HG03342 (cell line): Measurements from ENCODE around the gene SLC15A5.

Source experiments
- ATAC-seq: cut with Tn5 transposase; IDR thresholded peaks from one replicate; pipeline ENCODE4 v1.9.1; 2021; ENCODE audit warnings: mild to moderate bottlenecking, moderate library complexity; ENCODE audit not compliant: unreplicated experiment

The SLC15A5 gene, protein sequence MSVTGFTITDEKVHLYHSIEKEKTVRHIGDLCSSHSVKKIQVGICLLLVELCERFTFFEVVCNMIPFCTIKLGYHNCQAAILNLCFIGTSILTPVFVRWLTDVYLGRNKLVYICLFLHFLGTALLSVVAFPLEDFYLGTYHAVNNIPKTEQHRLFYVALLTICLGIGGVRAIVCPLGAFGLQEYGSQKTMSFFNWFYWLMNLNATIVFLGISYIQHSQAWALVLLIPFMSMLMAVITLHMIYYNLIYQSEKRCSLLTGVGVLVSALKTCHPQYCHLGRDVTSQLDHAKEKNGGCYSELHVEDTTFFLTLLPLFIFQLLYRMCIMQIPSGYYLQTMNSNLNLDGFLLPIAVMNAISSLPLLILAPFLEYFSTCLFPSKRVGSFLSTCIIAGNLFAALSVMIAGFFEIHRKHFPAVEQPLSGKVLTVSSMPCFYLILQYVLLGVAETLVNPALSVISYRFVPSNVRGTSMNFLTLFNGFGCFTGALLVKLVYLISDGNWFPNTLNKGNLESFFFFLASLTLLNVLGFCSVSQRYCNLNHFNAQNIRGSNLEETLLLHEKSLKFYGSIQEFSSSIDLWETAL

DNA sequence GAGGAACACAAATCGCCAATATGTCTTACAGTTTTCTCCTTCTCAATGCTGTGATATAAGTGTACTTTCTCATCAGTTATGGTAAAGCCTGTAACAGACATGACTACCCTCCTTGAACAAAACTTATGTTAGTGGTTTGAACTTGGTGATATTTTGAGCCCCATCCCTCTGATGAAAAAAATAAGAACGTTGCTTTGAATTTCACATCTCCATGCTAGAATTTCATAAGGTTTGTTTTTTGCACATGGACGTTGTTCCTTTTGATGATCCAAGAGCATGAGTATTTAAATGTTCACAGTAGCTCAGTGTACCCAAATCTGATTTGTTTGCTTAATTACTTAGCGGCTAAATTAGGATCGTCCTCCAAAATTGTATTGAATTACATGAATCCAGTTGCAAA, at the start of gene SLC15A5:
Gene SLC15A5, minus strand, starts transcription at position 101 of the 400 bp plus-strand sequence. Its CDS starts 0 bp downstream, at position 101.
- no peak for ATAC-seq

DNA sequence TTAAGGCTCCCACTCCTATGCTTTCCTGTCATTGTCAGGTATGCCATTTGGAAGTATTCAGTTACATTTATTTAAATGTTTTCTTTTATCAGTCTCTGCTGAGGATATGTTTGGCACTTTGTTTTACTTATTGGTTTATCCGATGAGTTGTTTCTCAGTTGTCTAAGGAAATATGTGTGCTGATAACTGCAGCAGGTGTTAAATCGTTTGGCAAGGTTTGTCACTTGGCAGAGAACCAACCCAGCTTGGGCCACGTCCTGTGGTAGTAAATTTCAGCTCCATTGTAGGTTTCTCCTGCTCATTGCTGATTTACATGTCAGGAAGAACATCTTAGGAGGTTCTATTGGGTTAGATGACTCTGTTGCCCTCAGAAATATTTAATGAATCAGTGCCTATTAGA, 47.9 kb upstream of the SLC15A5 start:
- no peak for ATAC-seq

DNA sequence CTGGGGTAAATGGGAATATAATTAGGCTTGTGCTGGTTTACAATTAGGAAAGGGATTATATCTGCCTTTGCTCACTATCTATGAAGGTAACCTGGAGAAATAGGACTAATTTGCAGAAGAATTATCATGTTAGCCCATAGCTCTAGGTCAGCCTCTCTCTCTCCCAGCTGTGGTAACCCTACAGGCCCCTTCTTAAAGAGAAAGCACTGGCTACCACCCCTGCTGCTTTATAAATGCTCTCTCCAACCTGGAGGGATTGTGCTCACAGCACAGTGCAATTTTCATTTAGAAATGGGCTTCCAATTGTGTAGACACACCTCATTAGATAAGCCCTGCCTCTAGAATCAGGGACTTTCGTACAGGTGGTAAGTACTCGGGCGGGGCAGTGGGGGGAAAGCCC, 47.3 kb upstream of the SLC15A5 start:
- ATAC-seq: no peak

DNA sequence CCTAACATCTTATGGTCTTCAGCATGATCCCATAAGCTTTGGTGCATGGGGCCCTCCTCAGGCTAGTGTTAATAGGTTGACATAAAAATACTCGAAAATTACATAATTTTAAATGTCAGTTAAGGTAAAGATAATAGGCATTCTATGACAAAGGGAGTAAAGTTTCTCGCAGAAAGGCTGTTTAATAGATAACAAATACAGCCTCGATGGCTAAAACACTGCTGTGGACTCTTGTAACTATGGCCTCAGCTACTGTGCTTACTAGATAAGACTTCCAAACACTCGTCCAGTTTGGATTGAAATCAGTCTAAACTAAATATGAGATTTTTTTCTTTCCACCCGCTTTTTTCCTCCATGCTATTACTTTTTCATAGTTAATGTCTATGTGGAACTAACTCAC, 46.8 kb upstream of the SLC15A5 start:
- ATAC-seq: no peak

DNA sequence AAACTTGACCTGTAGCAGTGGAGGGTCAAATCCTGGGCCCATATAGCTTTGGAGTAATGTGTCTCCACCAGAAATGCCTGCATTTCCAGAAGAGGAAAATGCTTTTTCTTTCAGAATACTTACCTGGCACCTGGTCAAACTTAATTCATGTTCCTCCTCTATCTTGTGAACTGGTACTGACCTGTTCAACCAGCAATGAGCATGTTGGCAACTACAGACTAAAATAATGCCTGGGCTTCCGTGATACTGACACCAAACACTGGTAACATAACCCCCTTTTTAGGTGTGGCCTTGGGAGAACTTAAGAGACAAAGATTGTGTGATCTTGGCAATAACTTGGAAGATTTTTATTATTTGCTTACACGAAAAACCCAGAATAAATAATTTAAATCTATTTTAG, 46.2 kb upstream of the SLC15A5 start:
- no peak for ATAC-seq

DNA sequence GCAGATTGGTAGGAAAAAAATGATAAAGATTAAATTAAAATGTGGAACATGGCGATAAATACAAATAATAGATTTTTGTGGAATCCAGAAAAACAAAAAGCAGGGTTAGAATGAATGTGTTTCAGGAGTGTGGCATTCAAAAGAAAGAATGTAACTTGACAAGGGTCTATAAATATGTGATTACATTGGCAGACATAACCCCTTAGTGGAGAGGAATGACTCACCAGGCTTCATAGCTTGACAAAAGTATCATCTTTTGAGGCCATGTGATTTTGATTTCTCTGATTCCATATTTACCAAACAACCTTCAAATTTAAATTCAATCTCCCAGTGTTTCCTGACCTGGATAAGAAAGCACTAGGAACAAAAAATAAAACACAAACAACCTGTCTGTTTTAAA, 45.5 kb upstream of the SLC15A5 start:
- no peak for ATAC-seq

DNA sequence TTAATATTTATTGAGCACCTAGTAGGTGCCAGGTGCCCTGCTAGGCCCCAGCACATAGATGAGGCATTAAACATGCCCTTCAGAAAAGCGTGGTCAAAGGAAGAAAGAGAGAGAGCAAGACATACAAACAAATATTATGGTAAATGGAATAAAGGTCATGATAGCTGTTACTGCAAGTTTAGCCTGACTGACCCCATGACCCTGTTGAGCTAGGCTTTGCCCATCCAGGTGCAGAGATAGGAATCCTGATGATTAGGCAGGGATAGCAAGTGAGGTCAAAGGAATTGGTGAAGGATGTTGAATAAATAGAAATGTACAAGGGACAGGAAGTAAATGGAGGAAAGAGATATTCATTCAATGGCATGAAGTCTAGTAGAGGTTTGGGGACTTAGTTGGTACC, 33.4 kb upstream of the SLC15A5 start:
- no peak for ATAC-seq

DNA sequence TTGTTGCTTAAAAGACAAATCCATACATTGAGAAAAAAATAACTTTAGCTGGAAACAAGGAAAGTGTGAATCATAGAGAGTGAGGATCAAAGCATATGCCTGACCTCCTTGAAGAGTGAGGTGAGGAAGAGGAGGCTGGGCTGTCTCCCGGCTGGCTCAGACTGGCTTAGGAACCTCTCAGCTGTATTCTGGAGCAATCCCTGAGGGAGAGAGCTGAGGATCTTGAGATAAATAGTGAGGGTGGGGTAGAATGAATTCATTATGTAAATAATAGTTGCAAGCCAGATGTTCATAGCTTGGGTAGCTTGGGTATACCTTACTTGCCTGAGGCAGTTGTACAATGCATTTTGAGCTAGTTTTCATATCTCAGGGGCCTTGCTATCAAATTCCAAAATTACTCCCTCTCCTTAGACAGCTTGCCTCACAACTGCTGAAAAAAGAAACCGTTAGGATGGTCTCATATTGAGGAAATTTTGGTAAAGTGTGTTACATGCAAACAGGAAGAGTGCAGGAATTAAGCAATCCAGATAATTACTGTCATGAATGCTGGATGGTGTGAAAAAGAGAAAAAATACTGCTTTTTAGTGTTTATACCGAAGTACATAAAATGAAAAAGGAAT, 30.5 kb upstream of the SLC15A5 start:
- no peak for ATAC-seq

DNA sequence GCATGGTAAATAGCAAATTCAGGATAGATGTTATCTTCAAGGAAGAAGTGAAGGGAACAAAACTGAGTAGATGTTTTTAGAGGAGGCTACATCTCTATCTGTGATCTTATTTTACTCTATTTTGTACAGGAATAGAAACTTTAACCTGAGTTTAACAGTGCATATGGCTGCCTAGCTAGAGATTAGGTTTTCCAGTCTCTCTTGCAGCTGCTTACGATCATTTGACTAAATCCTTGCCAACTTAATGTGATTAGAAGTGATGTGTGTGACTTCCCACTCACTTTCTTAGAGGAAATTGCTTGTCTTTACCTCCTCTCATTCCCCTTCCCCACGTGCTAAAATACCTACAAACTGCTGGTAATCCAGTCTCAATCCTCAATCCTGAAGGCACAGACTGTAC, 26.5 kb upstream of the SLC15A5 start:
- no peak for ATAC-seq

DNA sequence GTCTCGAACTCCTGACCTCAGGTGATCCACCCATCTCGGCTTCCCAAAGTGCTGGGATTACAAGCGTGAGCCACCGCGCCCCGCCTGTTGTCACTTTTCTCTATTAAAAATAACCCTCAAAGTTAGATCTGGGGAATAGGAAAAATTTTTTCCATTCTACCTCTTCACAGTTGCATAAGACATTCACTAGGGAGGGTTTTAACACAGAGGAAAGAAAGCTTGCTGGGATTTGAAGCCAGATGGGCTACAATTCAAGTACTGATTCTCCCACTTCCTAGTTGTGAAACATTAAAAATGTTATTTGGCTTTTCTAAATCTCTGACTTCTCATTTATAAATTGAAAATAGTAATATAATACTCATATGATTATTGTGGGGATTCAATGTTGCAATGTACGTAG, 23.3 kb upstream of the SLC15A5 start:
- ATAC-seq: no peak

DNA sequence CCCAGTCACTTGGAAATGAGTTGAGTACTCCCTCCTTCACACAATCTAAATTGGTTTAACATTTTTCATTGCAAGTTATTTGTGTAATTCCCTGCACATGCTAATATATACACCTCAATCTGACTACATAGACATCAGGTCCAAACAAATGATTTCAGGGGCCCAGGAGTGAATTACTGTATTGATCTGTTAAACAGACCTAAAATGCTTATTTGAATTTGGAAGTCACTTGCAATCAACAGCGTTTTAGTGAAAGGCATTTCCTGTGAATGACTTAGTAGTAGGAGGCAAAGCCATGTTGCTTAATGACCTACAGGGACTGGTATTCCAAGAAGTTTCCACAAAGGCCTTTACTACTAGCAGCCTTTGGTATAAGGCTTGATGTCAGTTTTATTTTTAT, 22.6 kb upstream of the SLC15A5 start:
- ATAC-seq: no peak

DNA sequence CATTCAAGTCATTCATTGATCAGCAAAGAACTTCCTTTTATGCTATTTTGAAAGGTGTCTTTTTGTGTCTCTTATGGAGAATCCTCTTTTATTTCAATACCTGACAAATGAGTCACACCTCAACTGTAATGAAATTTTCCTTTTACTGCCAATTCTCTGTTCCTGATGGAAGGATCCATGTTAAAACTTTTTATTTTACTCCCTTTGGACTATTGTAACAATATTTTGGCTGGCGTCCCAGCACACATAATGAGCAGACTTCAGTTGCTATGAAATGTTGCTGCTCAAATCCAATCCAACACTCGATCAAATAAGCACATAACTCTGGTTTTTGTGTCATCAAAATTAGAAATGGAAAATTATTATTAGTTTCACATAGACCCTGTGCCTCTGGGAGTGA, 21.9 kb upstream of the SLC15A5 start:
- no peak for ATAC-seq

DNA sequence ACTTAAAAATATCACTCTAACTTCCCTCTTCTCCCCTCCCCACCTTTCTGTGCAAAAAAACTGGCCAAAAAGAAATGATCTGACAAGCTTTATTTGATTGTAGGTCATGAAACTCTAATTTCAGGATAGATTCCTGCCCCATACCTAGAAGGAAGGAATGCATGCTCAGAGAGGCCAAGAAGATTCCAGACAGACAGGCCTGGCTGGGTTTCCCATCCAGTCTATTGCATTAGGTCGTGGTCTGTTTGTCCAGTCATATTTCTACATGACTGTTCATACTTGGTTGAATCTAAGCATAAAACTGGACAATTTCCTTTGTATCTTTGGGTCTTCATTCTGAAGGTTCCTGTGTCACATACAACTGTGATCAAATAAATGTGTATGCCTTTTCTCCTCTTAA, 20.0 kb upstream of the SLC15A5 start:
- ATAC-seq: no peak

DNA sequence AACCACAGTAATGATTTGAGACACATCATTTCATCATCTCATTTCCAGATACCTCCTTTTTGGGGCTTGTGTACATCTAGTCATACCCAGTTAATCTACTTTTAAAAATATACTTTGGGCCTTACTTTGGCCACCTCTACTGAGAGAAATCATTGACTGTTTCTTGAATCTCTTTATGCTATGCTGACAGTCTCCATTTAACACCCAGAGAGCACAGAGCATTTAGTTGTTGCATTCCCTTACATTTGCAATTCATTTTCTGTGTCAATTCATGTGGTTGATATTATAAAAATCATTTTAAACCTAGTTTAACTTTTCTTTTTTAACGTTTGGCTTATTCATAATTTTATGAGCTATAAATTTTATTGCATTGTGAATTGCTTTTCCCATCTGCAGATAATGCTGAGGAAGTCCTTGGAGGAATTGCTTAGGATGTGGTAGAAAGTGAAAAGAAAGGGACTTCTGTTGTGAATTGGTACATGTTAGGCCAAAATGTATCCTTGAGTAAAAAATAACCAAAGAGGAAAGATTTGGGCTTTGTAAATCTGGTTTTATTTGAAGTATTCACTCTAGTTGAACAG, 17.0 kb upstream of the SLC15A5 start:
- no peak for ATAC-seq

DNA sequence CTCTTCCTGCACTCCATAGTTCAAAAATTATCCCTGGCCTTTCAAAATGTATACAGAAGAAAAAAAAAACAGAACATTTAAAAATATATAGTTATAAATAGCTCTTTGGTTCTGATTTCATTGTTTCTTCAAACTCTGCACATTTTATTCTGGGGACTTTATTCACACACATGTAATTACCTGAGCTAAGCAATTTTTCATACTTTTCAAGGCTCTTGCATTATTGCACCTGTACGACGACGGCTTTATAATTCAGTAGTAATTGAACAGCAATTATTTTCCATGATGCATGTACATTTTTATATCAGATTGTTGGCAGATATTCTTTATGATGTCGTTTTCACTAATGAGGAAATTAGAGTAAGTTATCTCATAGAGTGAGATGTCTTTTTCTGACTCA, 13.5 kb upstream of the SLC15A5 start:
- no peak for ATAC-seq

DNA sequence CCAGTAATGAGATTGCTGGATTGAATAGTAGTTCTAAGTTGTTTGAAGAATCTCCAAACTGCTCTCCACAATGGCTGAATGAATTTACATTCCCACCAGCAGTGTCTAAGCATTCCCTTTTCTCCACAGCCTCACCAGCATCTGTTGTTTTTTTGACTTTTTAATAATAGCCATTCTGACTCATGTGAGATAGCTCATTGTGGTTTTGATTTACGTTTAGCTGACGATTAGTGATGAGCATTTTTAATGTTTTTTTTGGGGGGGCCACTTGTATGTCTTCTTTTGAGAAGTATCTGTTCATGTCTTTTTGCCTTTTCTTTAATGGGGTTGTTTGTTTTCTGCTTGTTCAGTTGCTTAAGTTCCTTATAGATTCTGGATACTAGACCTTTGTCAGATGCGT, 8.1 kb upstream of the SLC15A5 start:
- no peak for ATAC-seq

DNA sequence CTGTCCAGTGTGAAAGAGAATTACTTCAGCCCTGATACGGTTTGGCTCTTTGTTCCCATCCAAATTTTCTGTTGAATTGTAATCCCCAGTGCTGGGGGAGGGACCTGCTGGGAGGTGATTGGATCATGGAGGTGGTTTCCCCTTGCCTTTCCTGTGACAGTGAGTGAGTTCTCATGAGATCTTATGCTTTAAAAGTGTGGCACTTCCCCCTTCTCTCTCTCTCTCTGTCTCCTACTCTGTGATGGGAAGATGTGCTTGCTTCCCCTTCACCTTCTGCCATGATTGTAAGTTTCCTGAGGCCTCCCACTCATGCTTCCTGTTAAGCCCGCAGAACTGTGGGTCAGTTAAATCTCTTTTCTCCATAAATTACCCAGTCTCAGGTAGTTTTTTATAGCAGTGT, 5.5 kb upstream of the SLC15A5 start:
- no peak for ATAC-seq

DNA sequence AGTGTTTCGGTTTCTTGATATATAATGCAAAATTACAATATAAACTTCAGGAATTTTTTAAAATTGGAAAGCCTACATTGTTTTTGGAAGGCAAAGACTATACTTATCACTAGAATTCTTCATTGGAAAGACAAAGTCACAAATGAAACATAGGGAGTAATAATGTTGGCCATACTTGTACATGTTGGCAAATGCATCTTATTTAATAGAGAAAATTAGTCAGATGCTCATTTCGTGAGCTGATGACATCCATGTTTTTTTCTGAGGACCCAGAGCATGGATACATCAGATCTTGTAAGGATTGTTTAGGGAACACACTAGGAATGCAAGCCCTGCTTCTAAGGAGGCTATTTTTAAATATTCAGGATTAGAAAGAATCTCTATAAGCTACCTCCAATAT, 4.6 kb upstream of the SLC15A5 start:
- no peak for ATAC-seq

DNA sequence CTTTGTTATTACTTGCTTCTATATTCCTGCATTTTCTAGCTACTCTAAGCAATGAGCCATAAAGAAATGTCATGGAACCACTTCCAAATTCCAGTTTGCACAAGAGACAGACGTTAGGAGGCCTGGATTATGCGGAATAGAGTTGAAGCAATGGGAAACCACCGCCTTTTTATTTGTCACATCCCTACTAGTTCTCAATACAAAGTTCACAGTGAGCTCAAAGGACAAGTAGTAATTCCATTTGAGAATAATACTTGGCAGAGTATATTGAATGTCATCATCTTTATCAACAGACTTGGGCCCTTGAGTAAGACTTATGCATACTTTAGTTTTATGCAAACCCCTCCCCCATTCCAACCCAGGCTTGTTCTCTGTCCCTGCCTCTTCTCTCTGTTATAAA, 3.7 kb upstream of the SLC15A5 start:
- ATAC-seq: no peak

DNA sequence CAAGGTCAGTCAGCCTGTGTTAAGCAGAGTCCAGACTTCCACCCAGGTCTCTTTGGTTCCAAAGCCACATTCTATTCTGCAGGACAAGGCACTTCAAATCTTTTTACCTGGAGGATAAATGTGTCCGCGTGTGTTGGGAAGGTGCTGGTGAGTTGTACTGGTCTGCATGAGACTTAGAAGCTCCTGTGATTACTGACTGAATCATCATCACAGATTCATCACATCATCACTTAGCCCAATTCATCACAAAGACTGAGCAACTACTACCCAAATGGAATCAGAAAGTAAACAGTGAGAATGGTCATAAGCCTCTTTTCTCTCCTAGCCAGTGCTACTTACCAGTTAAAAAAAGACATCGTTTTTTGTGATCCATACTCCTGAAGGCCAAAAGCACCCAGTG, 5.3 kb downstream of the SLC15A5 start:
- no peak for ATAC-seq

DNA sequence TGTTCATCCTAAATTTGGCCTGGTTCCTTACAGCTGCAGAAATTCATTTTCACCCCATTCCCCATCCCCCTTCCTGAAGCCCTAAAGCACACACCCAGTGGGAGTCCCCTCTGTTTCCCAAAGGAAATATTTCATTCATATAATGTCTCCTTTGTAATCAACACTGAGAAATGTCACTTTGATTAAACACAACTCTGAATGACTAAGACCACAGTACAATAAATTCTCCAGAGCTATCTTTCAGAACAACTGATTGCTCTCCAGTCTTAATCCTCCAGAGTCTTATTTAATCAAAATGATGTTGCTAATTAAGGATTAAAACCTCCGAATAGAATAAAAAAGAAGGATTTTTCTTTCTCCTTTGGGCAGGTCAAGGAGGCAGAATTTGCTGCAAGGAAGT, 6.4 kb downstream of the SLC15A5 start:
- ATAC-seq: no peak

DNA sequence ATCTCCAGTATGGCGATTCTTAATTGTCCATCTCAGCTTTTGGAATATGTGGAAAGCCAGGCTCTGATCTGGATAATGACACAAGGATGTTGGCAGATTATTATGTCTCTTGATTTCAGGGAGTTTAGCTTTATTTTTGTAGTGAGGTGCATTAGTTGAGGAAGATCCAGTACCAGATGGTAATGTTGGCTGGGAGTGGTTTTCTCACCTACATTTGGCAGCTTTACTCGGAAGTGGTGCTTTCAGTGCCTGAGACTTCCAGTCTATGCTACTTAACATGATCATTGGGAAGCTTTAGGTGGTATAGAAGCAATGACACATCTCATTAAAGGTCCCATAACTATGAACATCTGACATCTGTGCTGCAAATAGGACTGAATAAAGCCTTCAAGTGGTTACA, 7.5 kb downstream of the SLC15A5 start:
- no peak for ATAC-seq
